ENCODE measurements around the gene PAX4.

GRCh38 chr7:127609297-127609696 lies 8.6 kb downstream of the PAX4 start:
- TF ChIP-seq CTCF (IDR thresholded peaks at IDR 0.05) (no peak), POLR2A (IDR thresholded peaks at IDR 0.05) (no peak), EP300 (IDR thresholded peaks at IDR 0.05; ENCODE audit: low read depth) (no peak), POLR2AphosphoS5 (IDR thresholded peaks at IDR 0.05) (no peak)
